ENCODE data around the gene GALNT2.

The GALNT2 gene

DNA sequence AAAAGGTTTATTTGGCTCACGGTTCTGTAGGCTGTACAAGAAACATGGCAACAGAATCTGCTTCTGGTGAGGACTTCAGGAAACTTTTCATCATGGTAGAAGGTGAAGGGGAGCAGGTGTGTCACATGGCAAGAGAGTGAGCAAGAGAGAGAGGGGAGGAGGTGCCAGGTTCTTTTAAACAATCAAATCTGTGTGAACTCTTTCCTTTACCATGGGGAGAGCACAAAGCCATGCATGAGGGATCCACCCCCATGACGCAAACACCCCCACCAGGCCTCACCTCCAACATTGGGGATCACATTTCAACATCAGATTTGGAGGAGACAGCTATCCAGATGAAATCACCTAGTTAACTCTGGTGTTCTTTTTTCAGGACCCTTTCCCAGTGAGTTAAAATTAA is 103.6 kb downstream of the GALNT2 start:
- no peak for DNase-seq

DNA sequence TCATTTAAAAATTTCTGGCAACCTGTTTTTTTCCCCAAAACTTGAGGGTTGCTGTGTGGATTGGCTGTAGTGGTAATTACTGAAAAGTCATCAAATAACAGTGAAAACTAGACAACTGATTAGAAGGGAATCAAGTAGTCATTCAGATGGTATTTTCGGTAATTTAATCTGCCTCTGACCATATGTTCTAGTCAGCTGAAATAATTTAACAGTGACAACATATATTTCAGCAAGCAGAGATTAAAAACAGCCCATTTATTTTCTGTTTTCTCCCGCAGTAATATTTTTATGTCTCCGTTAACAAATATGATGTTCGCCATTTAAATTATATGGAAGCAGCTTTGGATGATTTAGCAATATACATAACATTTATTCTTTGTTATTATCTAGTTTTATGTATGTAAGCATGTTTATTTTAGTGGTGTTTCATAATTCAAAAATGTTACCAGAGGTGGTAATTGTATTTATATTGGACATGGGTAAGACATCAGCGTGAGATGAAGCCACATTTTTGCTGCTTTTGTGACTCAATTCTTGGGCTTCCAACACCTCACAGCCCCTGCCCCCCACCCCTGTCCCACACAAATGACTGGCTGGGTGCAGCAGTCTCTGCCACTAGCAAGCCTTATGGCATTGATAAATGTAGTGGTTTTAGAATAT is 104.4 kb downstream of the GALNT2 start:
- no peak for DNase-seq

DNA sequence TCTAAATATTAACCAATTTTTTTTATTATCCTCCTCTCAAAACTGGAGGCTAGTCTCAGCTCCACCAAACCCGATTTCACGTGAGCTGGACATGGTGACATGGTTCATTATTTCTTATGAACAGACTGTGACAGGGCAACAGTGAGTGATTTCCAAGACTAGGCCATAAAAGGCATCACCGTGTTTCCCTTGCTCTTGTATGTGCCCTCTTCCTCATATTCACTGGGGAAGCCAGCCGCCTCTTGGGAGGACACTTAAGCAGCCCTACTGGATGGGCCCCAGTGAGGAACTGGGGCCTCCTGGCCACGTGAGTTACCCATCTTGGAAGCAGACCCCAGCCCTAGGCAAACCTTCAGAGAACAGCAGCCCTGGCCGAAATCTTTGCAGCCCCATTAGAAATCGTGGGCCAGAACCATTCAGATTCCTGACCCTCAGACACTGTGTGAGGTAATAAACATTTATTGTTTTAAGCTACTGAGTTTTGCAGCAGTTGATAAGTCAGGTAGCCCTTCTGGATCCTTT is 105.0 kb downstream of the GALNT2 start:
- no peak for DNase-seq

DNA sequence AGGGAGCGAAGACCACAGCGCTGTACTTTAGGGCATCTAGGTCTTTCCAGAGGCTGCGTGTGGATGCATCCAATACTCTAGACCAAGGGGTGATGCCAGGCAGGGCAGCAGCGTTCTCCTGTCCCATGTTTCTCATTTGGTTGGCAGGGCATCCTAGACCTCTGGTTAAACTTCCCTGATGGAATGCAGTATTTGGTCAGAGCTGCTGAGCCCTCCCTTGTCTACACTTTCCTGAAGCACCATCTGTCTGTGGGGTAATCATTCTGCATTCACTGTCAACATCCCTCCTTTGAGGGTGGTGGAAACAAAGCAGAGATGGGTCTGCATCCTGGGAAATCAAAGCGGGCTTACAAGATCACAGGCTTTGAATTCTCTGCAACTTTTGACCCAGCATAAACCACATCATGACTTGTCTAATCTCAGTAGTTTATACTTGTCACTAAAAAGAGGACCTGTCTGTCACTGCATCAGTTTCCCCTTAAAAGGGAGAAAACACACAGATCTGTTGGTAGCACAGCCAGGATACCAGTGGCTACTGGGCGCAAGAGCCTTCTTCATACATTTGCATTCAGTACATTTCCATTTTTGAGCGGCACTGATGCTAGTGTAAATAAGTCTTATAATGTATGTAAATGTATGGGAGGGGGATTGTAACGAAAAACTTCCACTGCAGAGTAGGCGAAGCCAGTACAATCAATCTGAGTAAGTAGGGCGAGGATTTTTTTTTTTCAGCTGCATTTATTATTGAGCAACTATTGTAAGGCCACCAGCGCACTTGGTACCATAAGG is 106.3 kb downstream of the GALNT2 start:
- DNase-seq: no peak

DNA sequence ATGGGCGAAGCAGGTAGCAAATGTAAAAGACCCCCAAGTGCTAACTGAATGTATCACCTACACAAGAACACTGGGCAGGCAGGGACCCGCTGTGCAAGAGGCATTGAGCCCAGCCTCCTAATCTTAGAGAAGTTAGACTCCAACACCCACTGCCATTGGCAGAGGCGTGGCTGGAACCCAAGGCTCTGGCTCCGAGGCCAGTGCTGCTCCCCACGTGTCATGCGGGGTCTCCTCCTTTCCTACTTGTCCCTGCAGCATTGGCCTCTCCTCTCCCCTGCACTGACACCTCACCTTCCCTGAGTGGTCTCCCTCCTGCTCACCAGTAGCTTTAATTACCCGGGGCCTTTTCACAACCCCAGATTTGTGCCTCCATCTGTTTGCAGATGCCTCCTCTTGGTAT is 107.0 kb downstream of the GALNT2 start:
- DNase-seq: no peak

DNA sequence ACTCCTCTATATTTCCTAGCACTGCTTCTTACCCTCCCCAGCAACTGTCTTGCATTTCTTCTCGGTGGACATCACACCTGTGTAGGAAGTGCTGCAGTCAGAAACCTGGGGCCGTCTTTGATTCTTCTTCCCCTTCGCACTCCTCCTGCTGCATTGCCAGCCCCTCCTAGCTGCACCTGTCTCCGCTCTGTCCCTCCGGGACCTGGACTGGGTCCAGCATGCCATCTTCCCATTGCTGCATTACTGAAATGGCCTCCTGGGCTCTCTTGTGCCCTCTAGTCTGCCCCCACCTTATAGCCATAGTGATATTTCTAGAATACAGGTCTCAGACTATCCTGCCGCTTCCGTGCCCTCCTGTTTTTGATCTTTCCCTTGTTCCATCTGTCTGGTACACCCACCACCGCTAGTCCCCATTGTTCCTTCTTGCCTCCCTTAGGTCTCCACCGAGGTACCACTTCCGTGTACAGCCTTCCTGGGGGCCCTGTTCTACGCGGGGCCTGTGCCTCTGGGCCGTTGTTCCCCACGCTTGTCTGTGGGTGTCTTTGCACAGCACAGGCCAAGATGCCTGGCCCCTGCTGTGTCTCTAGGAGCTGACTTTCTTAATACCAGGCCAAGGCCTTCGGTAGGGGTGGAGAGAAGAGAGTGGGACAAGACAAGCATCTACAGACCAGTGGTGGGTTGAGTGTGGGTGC is 107.6 kb downstream of the GALNT2 start:
- DNase-seq: no peak

DNA sequence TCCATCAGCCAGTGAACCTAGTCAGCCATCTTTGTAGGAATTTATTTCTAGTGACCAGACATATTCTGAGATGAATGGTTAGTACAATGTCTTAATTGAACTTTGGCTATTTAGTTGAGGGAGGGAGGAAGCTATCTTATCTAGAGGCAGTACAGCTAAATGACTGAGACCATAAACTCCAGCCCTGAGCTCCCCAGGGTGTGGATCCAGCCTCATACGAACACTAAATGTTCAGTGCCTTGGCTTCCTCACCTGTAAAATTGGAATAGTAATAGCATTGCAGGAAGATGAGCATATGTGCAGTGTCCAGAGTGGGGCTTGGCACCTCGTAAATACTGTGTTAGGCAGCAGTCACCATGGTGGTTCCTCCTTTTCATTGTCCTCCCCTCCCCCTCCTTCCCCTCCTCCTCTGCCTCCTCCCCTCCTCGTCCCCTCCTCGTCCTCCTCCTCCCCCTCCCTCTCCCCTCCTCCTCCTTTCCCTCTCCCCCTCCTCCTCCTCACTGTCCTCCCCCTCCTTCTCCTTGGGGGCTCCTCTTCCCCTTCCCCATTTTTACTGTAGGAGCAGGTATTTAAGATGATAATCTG is 108.2 kb downstream of the GALNT2 start:
- DNase-seq: no peak

DNA sequence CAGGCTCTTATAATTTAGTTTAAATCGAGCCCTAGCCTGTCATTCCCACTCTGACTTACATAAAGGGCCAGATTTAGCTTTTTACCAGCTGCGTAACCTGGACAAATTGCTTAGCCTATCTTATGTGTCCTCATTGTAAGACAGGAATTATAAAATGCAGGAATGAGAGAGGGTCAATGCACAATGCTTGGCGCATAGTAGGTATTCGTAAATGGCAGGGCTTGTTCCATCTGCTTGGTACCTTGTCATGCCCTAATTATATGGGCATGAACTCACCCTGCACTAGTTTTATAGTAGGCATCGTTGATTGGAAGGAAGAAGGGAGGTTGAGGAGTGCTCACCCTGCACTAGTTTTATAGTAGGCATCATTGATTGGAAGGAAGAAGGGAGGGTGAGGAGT is 108.8 kb downstream of the GALNT2 start:
- DNase-seq: no peak

DNA sequence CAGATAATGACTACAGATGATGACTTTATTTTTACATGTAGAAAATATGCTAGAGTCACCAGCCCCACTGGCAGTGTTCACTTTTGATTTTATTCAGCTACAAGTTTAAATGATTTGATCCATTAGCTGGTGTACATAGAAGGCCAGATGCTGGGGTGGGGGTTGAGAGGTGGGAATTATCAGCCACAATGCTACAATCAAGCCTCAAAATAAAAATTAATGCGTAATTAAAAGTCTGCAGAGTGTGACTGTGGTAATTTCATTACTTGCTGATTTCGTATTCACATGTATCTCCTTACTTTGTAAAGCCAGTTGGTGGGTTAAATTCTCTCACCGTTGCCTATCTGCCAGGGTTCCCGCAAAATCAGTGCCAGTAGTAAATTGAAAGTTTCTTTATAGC is 109.3 kb downstream of the GALNT2 start:
- no peak for DNase-seq

DNA sequence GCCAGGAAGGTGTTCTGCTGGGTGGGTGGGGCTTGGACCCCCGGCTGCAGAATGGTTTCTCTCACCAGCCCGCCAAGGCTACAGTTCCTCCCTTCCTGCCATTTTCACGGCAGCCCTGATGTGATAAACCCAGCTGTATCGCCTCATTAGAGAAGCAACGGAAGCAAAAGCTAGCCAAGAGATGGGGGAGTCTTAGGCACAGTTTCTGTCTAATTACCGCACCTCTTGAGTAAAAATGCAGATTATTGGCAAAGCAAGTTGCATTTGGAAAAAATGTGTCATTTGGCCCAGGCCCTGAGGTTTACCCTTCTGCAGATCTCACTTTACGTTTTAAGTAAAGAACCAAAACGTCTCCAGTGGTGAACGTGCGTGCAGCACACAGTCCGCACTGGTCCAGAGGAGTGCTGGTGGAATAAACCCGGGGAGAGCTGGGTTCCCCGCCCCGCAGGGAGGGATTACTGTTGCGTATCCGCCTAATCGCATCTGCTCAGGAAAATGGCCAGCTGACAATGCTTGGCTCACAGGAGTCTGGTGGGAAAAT is 109.9 kb downstream of the GALNT2 start:
- DNase-seq: no peak

DNA sequence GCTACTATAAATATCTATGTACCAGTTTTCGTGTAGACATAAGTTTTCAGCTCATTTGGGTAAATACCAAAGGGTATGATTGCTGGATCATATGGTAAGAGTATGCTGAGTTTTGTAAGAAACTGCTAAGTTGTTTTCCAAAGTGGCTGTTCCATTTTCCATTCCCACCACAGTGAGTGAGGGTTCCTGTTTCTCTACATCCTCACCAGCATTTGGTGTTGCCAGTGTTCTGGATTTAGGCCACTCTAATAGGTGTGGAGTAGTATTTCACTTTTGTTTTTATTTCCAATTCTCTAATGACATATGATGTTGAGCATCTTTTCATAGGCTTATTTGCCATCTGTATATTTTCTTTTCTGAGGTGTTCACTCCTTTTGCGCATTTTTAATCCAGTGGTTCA is 112.2 kb downstream of the GALNT2 start:
- no peak for DNase-seq

DNA sequence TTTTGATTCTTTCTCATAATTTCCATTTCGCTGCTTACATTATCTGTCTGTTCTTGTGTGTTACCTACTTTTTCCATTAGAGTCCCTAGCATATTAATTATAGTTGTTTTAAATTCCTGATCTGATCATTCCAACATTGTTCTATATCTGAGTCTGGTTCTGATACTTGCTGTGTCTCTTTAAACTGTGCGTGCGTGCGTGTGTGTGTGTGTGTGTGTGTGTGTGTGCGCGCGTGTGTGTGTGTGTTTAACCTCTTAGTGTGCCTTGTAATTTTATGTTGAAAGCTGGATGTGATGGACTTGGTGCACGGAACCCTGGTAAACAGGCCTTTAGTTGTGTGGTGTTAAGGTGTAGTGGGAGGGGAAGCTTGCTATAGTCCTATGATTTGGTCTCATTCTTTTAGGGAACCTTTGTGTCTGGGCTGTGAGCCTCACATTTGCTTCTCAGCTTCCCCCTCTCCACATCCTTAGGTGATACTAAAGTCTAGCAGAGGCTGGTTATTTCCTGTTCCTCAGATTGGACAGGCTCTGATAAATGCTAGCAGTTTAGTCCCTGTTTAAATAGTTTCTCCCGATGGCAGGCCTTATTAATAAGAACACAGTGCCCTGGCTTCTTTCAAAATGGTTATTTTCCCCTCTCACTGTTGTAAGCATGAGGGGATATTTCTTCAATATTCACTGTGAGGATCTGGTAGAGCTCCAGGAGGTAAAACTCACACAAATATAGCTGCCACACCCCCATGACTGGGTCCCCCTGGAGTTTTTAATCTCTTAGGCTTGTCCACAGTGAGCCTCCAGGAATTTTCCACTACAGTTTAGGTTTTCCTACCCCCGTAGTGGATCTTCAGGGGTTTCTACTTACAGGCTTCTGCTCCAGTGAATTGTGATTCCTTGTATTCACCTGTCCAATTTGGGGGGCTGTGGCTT is 118.3 kb downstream of the GALNT2 start:
- DNase-seq: no peak

DNA sequence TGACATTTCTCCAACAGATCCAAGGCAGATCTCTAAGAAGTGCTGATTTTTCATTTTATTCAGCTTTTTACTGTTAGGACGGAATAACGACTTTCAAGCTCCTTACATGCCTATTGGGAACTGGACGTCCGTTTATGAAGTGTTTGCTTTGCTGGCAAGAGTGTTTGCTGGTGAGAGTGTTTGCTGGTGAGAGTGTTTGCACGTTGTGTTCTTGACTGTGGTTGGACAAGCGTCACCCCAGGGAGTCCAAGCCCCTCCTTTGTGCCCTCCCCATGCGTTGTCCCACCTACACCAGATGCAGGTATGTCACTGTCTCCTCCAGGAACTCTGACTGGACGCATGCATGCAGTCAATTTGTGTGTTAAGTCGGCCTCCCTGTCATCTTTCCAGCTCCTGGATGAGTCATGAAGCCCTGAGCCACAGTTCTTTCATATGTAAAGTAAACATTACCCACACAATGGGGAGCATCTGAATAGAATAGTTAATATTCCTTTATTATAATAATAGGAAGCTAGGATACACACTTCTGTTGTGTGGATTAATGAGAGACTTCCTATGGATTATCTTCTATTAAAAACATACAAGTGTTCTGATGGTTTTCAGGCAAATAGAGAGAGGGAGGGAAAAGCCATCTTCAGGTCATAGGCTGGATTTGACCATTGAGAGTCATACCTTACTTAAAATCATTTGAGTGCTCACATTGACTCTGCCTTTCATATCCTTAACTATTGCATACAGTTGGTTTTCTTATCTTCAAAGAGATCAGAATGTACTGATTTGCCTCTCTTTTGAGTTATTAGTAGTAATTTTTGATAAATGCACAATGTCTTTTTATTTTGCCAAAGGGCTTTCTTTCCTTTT is 119.2 kb downstream of the GALNT2 start:
- DNase-seq: no peak

DNA sequence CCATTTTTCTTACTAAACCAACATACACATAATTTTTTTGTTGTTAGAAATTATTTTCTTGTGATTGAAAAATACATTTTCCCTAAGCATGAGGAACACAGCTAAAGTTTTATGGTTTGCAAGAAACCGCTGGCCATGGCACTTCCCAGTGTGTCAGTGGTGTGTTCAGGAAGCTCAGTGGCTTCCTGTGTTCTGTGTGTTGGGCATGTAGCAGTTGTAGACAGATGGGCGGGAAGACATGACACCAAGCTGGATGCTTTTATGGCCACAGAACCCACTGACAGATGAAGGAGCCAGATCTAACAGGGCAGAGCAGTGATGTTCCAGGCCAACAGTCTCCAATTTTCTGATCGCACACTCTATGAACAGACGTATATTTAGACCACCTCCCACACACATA is 119.8 kb downstream of the GALNT2 start:
- DNase-seq: no peak

DNA sequence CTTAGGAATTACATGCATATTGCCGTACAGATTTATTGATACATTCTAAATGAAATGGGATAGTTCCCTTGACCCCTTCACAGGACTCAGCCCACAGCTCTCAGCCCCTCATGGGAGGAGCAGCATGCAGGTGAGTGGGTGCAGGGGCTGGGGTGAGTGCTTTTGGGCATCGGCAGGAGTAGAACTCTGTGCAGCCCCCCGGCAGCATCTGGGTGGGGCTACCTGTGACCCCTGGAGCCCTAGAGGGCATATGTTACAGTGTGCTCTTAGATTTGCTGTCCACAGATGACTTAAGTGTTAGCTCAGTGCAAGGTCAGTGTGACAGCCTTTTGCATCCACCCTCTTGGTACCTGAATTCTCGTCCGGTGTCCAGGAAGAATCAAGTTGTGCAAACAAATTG is 120.3 kb downstream of the GALNT2 start:
- no peak for DNase-seq

DNA sequence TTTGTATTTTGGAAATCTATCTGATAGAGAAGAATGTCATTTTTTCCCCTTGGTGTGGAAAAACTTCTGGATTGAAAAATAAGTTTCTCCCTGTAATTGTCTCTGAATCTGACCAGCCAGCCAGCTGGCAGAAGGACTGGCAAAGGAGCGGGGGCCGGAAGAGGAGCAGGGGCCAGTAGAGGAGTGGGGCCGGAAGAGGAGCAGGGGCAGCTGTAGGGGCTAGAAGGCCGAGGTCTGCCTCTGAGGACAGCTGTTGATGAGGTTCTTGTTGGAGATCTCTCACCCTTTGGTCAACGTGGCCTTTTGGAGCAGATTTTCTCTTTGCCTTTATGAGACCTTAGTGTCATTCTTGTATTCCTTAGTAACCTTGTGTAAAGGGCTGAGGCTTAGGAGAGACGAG is 121.8 kb downstream of the GALNT2 start:
- no peak for DNase-seq

DNA sequence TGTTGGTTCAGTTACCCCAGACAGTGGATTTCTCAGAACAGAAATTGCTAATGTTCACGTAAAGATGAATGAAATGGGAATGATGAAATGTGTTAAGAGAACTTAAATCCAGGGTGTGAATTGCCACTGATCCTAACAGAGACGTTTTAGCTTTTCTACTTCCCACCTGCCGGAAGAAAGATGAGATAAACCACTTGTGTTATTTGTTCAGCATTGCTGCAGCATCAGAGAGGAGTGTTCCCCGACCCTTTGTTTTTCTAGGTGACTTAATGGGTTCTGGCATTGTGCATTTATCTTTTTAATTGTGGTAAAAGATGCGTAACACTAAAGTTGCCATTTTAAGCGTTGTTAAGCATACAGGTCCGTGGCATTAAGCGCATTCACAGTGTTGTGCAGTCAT is 122.3 kb downstream of the GALNT2 start:
- DNase-seq: no peak

DNA sequence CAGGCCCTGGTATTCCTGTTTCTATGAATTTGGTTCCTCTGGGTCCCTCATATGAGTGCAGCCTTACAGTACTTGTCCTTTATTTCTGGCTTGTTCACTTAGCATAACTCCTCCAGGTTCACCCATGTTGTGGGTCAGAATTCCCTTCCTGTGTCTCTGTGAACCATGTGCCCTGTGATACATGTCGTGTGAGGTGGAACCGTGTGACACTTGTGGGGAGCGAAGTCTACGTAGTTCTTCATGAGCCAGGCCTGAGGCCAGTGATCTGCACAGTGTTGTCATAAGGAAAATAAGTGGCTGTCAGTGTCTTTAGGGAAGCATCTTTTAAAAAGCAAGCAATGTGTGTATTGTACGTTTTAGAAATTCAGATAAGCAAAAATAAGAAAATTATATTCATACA is 122.8 kb downstream of the GALNT2 start:
- no peak for DNase-seq

DNA sequence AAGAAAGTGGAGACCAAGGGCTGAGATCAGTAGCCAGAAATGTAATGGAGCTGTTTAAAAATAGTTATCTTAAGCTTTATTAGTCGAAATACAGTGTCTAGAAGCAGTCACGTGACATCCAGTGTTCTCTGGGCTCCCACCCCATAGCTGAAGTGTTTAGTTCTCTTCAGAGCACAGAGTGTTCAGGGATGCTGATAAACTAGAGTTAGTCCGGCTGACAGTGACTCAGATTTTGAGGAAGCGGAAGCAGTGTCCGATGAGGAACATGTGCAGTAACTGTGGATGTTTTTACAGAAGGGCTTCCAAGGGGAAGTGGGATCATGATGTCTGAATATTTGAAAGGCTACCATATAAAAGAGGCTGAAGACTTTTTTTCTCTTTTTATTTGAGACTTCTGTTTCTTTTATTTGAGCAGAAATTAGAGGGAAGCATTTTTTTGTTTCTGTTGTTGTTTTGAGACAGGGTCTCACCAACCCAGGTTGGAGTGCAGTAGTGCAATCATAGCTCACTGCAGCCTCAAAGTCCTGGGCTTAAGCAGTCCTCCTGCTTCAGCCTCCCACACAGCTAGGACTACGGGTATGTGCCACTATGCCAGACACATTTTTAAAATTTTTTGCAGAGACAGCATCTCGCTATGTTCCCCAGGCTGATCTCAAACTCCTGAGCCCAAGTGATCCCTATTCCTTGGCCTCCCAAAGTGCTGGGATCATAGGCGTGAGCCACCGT is 124.2 kb downstream of the GALNT2 start:
- no peak for DNase-seq

DNA sequence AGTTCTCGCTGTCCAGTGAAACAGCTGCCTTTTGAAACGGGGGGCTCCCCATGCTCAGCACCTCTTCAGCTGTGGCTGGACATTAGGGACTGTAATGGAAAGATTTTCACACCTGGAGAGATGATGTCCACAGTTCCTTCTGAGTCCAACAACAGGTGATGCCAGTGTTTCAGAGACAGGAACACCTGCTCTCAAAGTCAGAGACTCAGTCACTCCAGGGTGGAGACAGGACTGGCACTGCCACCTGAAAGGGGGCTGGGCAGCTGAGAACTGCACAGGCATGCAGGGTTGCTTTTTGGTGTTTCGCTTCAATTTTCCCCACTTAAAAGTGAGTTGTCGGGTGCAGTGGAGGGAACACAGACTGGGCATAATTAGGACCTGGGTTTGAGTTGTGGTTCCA is 124.8 kb downstream of the GALNT2 start:
- no peak for DNase-seq

Measured in effector CD4-positive, alpha-beta T cell (primary cell).